K562 (cell line): ENCODE data around the gene CALML3. TPM values are rescaled to one million over a fixed set of nuclear protein-coding genes. Genes with fewer than 3 reads are reported as not detected.

Source experiments
- ATAC-seq: fragments of 200-7000 bp; cut with Tn5 transposase; 3 replicates; pipeline ENCODE4 v1.9.1; 2020; ENCODE audit warnings: moderate library complexity
- Bru-seq: library from RNA; stranded (reverse); fragments of 400-500 nt; gene quantifications from one replicate; lab custom pipeline; 2021; lab: Mats Ljungman, UMichigan
- BruChase-seq, 2 experiments: library from RNA; stranded (reverse); fragments of 400-500 nt; gene quantifications; one replicate each; lab custom pipeline; 2021; lab: Mats Ljungman, UMichigan
- BruUV-seq: library from RNA; stranded (reverse); fragments of 400-500 nt; replicated peaks from 2 replicates; lab custom pipeline; 2021; lab: Mats Ljungman, UMichigan
- CTCF ChIA-PET: fragments of 300-600 bp; formaldehyde crosslinking; extraction: SDS; loops from one replicate; lab custom pipeline; 2021; ENCODE audit warnings: low intra/inter-chr PET ratio; lab: Yijun Ruan, JAX
- POLR2A ChIA-PET: fragments of 300-600, 350-650 bp; sonication (Branson Sonifier 250); formaldehyde crosslinking; extraction: SDS; loops from one replicate; lab custom pipeline; 2021; ENCODE audit warnings: antibody characterized with exemption, inconsistent platforms; lab: Yijun Ruan, JAX
- DNase-seq, 4 experiments: peaks; one replicate each; pipeline versions ENCODE4 v3.0.0 to v3.0.0-alpha.2; 2011 to 2018; ENCODE audit warnings: low spot score in 3 of 4, mixed read lengths in 3 of 4; ENCODE audit errors: extremely low read depth in 1 of 4
- FAIRE-seq: peaks from 2 replicates; lab custom pipeline; 2011; peaks lifted over from hg19 to GRCh38; lab: Jason Lieb, UNC
- H2AFZ ChIP-seq: 2 replicates; pipeline ENCODE4 v1.6.0; 2011; ENCODE audit warnings: low read depth, low read length, control low read depth, inconsistent platforms
- H3K27ac ChIP-seq: fragments of 200-600 bp; 3 replicates; pipeline ENCODE4 v1.8.0; 2011; ENCODE audit warnings: low read depth, mild to moderate bottlenecking, control low read depth, inconsistent platforms, low read length, moderate library complexity, mixed read lengths; ENCODE audit errors: extremely low read depth
- H3K27me3 ChIP-seq, 2 experiments: fragments of 300-600 bp in 1 of 2; 2 replicates in 1 of 2; 3 replicates in 1 of 2; pipeline versions ENCODE4 v1.6.0 to v1.8.0; 2011; ENCODE audit warnings: inconsistent platforms in 2 of 2, low read length in 2 of 2, mild to moderate bottlenecking in 1 of 2, mixed read lengths in 1 of 2, moderate library complexity in 1 of 2; ENCODE audit not compliant: control insufficient read depth in 2 of 2, insufficient read depth in 2 of 2
- H3K36me3 ChIP-seq: fragments of 300-600 bp; 3 replicates; pipeline ENCODE4 v1.8.0; 2011; ENCODE audit warnings: mild to moderate bottlenecking, low read length, inconsistent platforms; ENCODE audit not compliant: control insufficient read depth, insufficient read depth
- H3K4me1 ChIP-seq, 2 experiments: fragments of 200-600 bp in 1 of 2; replicated peaks in 1 of 2; 2 replicates in 1 of 2; 3 replicates in 1 of 2; pipeline versions ENCODE4 v1.5.1 to v1.8.0; 2011; ENCODE audit warnings: inconsistent platforms in 2 of 2, low read length in 2 of 2, mild to moderate bottlenecking in 1 of 2, mixed read lengths in 1 of 2, moderate library complexity in 1 of 2; ENCODE audit not compliant: control insufficient read depth in 2 of 2, insufficient read depth in 2 of 2
- H3K4me2 ChIP-seq: 2 replicates; pipeline ENCODE4 v1.6.1; 2011; ENCODE audit warnings: low read length, control low read depth, inconsistent platforms, mixed read lengths; ENCODE audit not compliant: insufficient read depth
- H3K4me3 ChIP-seq: fragments of 200-600 bp; sonication (generic), shearing (Covaris generic); 2 replicates; pipeline ENCODE4 v1.5.1; 2016; ENCODE audit warnings: control low read depth, inconsistent platforms
- H3K79me2 ChIP-seq: fragments of 200-600 bp; 3 replicates; pipeline ENCODE4 v1.8.0; 2011; ENCODE audit warnings: low read length, inconsistent platforms; ENCODE audit not compliant: control insufficient read depth, insufficient read depth
- H3K9ac ChIP-seq, 2 experiments: 2 replicates each; pipeline versions ENCODE4 v1.6.0 to v1.6.1; 2011; ENCODE audit warnings: low read depth in 2 of 2, low read length in 2 of 2, control low read depth in 1 of 2, inconsistent platforms in 1 of 2, mild to moderate bottlenecking in 1 of 2, mixed read lengths in 1 of 2; ENCODE audit not compliant: insufficient read depth in 1 of 2
- H3K9me1 ChIP-seq: one replicate; pipeline ENCODE4 v1.6.0; 2011; ENCODE audit warnings: inconsistent platforms, mild to moderate bottlenecking, low read length, moderate library complexity; ENCODE audit not compliant: control insufficient read depth, insufficient read depth
- H3K9me3 ChIP-seq: replicated peaks from 2 replicates; pipeline ENCODE4 v1.5.1; 2011; ENCODE audit warnings: low read depth, low read length, inconsistent platforms; ENCODE audit not compliant: control insufficient read depth, insufficient read depth
- H4K20me1 ChIP-seq: replicated peaks from 2 replicates; pipeline ENCODE4 v1.6.1; 2011; ENCODE audit warnings: low read length, inconsistent platforms, mixed read lengths; ENCODE audit not compliant: control insufficient read depth, insufficient read depth
- CUX1 ChIP-seq: fragments of 200-800 bp; sonication (Bioruptor generic); IDR thresholded peaks from 2 replicates; pipeline ENCODE4 v1.6.1; 2016; ENCODE audit warnings: missing genetic modification characterization, missing compliant biosample characterization
- HSF4 ChIP-seq: fragments of 250-450 bp; sonication (Bioruptor Pico); IDR thresholded peaks from 2 replicates; pipeline ENCODE4 v2.1.2; 2022; ENCODE audit warnings: mild to moderate bottlenecking, moderate library complexity, borderline replicate concordance
- MBD2 ChIP-seq: sonication (generic); IDR thresholded peaks from 2 replicates; pipeline ENCODE4 v1.6.1; 2016; ENCODE audit warnings: low read depth, borderline replicate concordance
- PYGO2 ChIP-seq: fragments of 450-650 bp; IDR thresholded peaks from 2 replicates; pipeline ENCODE4 v1.6.1; 2016; ENCODE audit warnings: mild to moderate bottlenecking, missing genetic modification characterization, moderate library complexity, missing compliant biosample characterization
- RHOXF2B ChIP-seq: fragments of 250-450 bp; sonication (Bioruptor Pico); conservative IDR thresholded peaks from 2 replicates; pipeline ENCODE4 v1.5.1; 2021
- ZNF316 ChIP-seq: fragments of 450-650 bp; IDR thresholded peaks from 2 replicates; pipeline ENCODE4 v1.6.1; 2016
- ZNF445 ChIP-seq: fragments of 250-450 bp; sonication (Bioruptor Pico); IDR thresholded peaks from 2 replicates; pipeline ENCODE4 v1.4.0; 2020; ENCODE audit warnings: low read depth, mild to moderate bottlenecking, moderate library complexity
- ZNF512 ChIP-seq: IDR thresholded peaks from 2 replicates; pipeline ENCODE4 v1.6.1; 2016; ENCODE audit warnings: missing genetic modification characterization, missing compliant biosample characterization
- ZNF644 ChIP-seq: fragments of 200-800 bp; sonication (Bioruptor generic); IDR thresholded peaks from 2 replicates; pipeline ENCODE4 v1.6.1; 2016; ENCODE audit warnings: low read depth, missing genetic modification characterization, missing compliant biosample characterization
- WGBS: fragments of 100-300 bp; shearing (Covaris generic); methylation state at CpG from one replicate; pipeline ENCODE4 v1.1.6; 2016; ENCODE audit warnings: low coverage, mixed read lengths; ENCODE audit not compliant: insufficient coverage; ENCODE audit errors: missing lambda C conversion rate; 5-methylcytosine and 5-hydroxymethylcytosine counted together
- in situ Hi-C: fragments of 300-500 bp; cut with MboI; formaldehyde crosslinking; loops from 4 replicates; pipeline ENCODE4 v1.15.0; 2018; ENCODE audit warnings: inconsistent platforms, mixed read lengths
- intact Hi-C: fragments of 100-400 bp; cut with micrococcal nuclease; formaldehyde crosslinking; loops from 2 replicates; pipeline ENCODE4 v1.14.2; 2022
- long read RNA-seq, 3 experiments: library from polyadenylated mRNA in 2 of 3; library from RNA in 1 of 3; unstranded in 2 of 3; stranded (forward) in 1 of 3; transcript quantifications; one replicate each; pipeline ENCODE4 v2.0.0, GENCODE V29; 2019 to 2022
- polyA minus RNA-seq, 3 experiments: library from RNA; depleted of rRNA, polyadenylated mRNA; stranded (reverse); fragments of >200 nt; gene quantifications; 2 replicates each; pipeline ENCODE4 v1.2.3, GENCODE V29; 2011
- polyA plus RNA-seq, 8 experiments: library from polyadenylated mRNA; depleted of rRNA in 4 of 8; stranded (reverse) in 5 of 8; unstranded in 3 of 8; fragments of >200 nt; fragmentation: Nextera tagmentation in 2 of 8; fragmentation: Illumina TruSeq in 1 of 8; extraction: Ambion mirVana in 2 of 8; extraction: Trizol in 1 of 8; gene quantifications; 2 replicates each; pipeline versions ENCODE4 v1.2.1 to v1.2.3, GENCODE V29; 2011 to 2014; ENCODE audit warnings: inconsistent platforms in 1 of 8, missing spikeins in 1 of 8
- total RNA-seq, 7 experiments: library from RNA; depleted of rRNA in 6 of 7; stranded (reverse); fragments of >200 nt in 6 of 7; fragmentation: Illumina TruSeq in 2 of 7; extraction: Trizol in 2 of 7; gene quantifications; 2 replicates each; pipeline versions ENCODE4 v1.2.1 to v1.2.3, GENCODE V29; 2011 to 2021; ENCODE audit warnings: low replicate concordance in 1 of 7

Gene CALML3
- not detected in 2 replicates for total RNA-seq (2011; cell fraction: chromatin; rRNA removed; ENCODE audit: low replicate concordance)
- total RNA-seq (2011; cell fraction: nucleolus; rRNA removed), result not detected in 2 replicates
- not detected in 2 replicates for total RNA-seq (2011; cell fraction: nucleoplasm; rRNA removed)
- not detected in 2 replicates for total RNA-seq (2014; rRNA removed)
- total RNA-seq (2014; rRNA removed; fragmentation: Illumina TruSeq; extraction: Trizol), result not detected in 2 replicates
- not detected in 2 replicates for total RNA-seq (2015; rRNA removed; fragmentation: Illumina TruSeq; extraction: Trizol)
- total RNA-seq (2021), result not detected in 2 replicates
- not detected in 2 replicates for polyA plus RNA-seq (2011; rRNA removed)
- polyA plus RNA-seq (2011; cell fraction: cytosol; rRNA removed), result not detected in 2 replicates
- polyA plus RNA-seq (2011; cell fraction: nucleus; rRNA removed), result not detected in 2 replicates
- not detected in 2 replicates for polyA plus RNA-seq (2012)
- polyA plus RNA-seq (2014; fragmentation: Illumina TruSeq; extraction: Trizol), result not detected in 2 replicates
- not detected for polyA plus RNA-seq (2014; fragmentation: Nextera tagmentation; extraction: Ambion mirVana)
- polyA plus RNA-seq (2014; rRNA removed), result not detected in 2 replicates
- polyA minus RNA-seq (2011; rRNA and poly(A)+ RNA removed), result not detected in 2 replicates
- polyA minus RNA-seq (2011; cell fraction: cytosol; rRNA and poly(A)+ RNA removed), result not detected in 2 replicates
- not detected in 2 replicates for polyA minus RNA-seq (2011; cell fraction: nucleus; rRNA and poly(A)+ RNA removed)
- Bru-seq, nascent RNA, result not detected
- not detected for BruChase-seq, experiment 1, labeled RNA remaining after a 2-hour chase
- percentile 18 among the genes with signal in this experiment for BruChase-seq, experiment 2, labeled RNA remaining after a 6-hour chase
- long read RNA-seq, experiment 1, result 0 reads
- long read RNA-seq, experiment 2, result 0 reads
- long read RNA-seq, experiment 3, result 0 reads

GRCh38 chr10:5524641-5525560 lies at the start of gene CALML3:
Gene CALML3 (plus strand): TSS chr10:5524961. CDS start chr10:5525086, 125 bp downstream.
- peaks cover 5 to 32% of the 10 kb centered on the region in 2 experiments; a peak in 4 of 5 replicates for H3K4me1 ChIP-seq
- H3K36me3 ChIP-seq, result no peaks in the 10 kb centered on the region
- no peak for TF ChIP-seq HSF4 (CRISPR knock-in tag)
- TF ChIP-seq RHOXF2B (CRISPR knock-in tag), result no peak
- TF ChIP-seq PYGO2 (tag), result no peak
- TF ChIP-seq ZNF644 (tag), result no peak
- TF ChIP-seq ZNF445 (CRISPR knock-in tag), result no peak
- no peak for TF ChIP-seq MBD2
- TF ChIP-seq ZNF316, result no peak
- no peak for TF ChIP-seq CUX1 (CRISPR knock-in tag)
- no peak for TF ChIP-seq ZNF512 (tag)
- H3K9me3 ChIP-seq, result no peaks in the 10 kb centered on the region; the same call in 1 of the 2 replicates
- no peaks in the 10 kb centered on the region for H3K27me3 ChIP-seq
- intact Hi-C loops, result no loop called here
- no peak for ATAC-seq
- H3K4me3 ChIP-seq, result no peak within 1 kb of the TSS
- 81% methylated on average over 35 of the region's 64 CpGs for WGBS
- DNase-seq, result no peak
- H3K4me2 ChIP-seq, result no peak within 1 kb of the TSS
- H3K9me1 ChIP-seq, result no peaks in the 10 kb centered on the region
- no peaks in the 10 kb centered on the region for H4K20me1 ChIP-seq
- ChIA-PET CTCF (no interaction called here), POLR2A (interaction anchor here (0.6 to 0.7 kb wide), 4 partner anchors 52 to 412 kb away, joined by 3 read pairs; no protein-coding TSS in a partner anchor)
- in situ Hi-C loops, result no loop called here
- no peaks in the 10 kb centered on the region for H3K79me2 ChIP-seq
- peak within 1 kb of the TSS in 1 of 2 experiments; percentile 73; a peak in 2 of 4 replicates for H3K9ac ChIP-seq
- H2AFZ ChIP-seq, result peak within 1 kb of the TSS; percentile 1; the same call in 1 of the 2 replicates
- no peak within 1 kb of the TSS for H3K27ac ChIP-seq
- no peak for FAIRE-seq
- no TSS peak for BruUV-seq
